GM12873 (cell line): Measurements from ENCODE around the gene EML4.

Source experiments
- TF ChIP-seq, protein P1 (sequence below): IDR thresholded peaks from 2 replicates; pipeline ENCODE4 v1.5.1; 2012; ENCODE audit warnings: low read depth, mild to moderate bottlenecking, moderate library complexity, low read length, control low read depth; ENCODE audit not compliant: insufficient read depth; ENCODE audit errors: missing control alignments

The EML4 gene

DNA sequence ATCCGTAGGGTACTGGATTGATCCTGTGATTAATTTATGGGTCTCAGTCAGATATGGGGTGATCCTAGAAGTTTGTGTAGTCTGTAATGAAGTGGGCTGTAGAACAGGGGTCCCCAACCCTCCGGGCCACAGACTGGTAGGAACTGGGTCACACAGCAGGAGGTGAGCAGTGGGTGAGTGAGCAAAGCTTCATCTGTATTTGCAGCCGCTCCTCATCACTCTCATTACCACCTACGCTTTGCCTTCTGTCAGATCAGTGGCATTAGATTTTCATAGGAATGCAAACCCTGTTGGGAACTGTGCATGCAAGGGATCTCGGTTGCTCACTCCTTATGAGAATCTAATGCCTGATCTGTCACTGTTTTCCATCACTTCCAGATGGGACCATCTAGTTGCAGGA lies 48.8 kb downstream of the EML4 start:
- TF ChIP-seq, protein P1, sequence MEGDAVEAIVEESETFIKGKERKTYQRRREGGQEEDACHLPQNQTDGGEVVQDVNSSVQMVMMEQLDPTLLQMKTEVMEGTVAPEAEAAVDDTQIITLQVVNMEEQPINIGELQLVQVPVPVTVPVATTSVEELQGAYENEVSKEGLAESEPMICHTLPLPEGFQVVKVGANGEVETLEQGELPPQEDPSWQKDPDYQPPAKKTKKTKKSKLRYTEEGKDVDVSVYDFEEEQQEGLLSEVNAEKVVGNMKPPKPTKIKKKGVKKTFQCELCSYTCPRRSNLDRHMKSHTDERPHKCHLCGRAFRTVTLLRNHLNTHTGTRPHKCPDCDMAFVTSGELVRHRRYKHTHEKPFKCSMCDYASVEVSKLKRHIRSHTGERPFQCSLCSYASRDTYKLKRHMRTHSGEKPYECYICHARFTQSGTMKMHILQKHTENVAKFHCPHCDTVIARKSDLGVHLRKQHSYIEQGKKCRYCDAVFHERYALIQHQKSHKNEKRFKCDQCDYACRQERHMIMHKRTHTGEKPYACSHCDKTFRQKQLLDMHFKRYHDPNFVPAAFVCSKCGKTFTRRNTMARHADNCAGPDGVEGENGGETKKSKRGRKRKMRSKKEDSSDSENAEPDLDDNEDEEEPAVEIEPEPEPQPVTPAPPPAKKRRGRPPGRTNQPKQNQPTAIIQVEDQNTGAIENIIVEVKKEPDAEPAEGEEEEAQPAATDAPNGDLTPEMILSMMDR, result no peak

DNA sequence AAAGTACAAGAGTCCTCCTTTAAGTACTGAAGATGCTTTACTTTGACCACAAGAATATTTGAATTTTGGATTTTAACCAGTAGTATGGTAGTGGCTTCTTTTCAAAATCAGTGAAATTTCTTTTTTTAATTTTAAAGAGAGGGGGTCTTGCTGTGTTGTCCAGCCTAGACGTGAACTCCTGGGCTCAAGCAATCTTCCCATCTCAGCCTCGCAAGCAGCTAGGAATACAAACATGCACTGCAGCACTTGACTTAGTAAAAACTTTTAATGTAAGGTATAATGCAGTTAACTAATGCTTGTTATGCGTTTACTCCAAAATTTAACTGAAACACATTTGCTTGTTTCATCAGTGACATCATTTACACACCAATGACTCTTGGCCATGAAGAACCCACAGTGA lies 49.6 kb downstream of the EML4 start:
- TF ChIP-seq, protein P1, result no peak

DNA sequence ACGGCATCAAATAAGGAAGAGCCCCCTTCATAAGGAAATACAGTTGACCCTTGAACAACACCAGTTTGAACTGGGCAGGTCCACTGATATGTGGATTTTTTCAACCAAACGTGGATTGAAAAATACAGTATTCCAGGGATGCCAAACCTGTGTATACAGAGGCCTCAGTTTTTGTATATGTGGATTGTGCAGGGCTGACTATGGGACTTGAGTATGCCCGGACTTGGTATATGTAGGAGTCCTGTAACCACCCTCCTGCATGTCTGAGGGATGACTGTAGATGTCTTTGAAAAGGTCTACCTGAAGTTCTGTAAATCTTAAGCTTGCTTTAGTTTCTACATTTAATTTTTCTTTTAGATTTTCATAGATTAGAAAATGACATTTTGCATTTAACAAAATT lies 50.0 kb downstream of the EML4 start:
- TF ChIP-seq, protein P1, result no peak

DNA sequence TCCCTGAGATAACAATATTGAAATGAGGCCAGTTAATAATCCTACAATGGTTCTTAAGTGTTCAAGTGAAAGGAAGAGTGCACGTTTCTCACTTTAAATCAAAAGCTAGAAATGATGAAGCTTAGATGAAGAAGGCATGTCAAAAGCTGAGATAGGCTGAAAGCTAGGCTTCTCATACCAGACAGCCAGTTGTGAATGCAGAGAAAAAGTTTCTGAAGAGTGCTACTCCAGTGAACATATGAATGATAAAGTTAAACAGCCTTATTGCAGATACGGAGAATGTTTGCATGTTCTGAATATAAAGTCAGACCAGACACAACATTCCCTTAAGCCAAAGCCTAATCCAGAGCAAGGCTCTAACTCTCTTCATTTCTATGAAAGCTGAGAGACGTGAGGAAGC lies 51.4 kb downstream of the EML4 start:
- TF ChIP-seq, protein P1, result no peak

DNA sequence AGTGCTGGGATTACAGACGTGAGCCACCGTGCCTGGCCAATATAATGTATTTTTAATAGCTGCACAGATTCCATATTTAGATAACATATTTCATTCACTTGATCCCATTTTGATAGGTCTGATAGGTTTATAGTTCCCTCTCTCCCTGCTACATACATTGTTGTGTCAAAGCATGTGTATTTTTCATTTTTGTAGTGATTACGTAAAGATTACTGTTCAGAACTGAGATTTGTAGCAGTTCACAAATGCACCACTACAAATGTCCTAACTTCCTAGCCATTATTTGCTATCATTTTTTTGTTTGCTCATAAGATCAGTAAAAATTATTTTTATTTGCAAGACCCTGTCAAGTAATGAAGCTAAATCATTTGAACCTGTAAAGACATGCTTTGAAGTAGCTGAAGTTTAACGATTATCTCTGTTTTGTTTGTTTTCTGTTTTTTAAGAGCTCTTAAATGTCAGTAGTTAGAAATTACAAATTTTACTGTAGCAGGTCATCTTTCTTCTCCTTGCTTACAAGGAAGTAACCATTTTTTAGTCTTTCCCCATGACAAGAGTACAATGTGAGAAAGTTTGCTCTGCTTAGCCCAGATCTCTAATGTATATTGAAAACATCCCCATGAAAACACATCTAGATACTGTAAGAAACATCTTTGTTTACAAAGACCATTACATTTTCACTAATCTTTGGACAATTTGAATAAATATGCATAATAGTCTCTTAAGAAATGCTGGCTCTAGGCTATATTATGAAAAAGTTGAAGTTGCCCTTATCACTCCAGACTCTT lies 54.1 kb downstream of the EML4 start:
- TF ChIP-seq, protein P1, result no peak

DNA sequence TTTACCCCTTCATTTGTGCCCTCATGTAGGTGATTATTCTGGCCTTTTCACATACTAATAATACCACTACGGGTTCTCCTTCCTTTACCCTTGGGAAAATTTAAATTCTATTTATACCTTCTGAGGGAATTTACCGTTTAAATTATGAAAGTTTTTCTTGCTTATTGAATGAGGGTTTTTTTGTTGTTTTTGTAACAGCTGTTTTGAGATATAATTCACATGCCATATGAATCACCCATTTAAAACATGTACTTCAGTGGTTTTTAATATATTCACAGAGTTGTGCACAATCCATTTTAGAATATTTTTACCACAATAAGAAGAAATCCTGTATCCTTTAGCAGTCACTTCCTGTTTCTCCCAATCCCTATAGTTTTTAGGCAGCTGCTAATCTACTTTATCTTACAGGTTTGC lies 54.7 kb downstream of the EML4 start:
- TF ChIP-seq, protein P1, result no peak

DNA sequence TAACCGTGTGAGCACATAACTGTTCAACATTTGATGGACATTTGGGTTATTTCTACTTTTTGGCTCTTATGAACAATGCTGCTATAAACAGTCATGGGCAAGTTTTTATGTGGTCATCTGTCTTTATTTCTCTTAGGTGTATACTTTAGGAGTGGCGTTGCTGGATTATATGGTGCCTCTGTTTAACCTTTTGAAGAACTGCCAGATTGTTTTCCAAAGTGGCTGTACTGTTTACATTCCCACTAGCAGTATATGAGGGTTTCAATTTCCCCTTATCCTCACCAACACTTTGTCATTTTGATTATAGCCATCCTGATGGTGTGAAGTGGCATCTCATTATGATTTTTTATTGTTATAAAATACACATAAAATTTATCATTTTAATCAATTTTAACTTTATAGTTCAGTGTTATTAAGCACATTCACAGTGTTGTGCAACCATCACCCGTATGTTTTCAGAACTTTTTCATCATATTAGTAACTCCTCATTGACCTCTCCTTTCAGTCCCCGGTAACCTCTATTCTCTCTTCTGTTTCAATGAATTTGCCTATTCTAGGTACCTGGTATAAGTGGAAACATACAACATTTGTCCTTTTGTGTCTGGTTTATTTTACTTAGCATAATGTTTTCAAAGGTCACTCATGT lies 55.4 kb downstream of the EML4 start:
- TF ChIP-seq, protein P1, result no peak
